Choroid plexus epithelial cell (primary cell): ENCODE measurements around the gene LCT.
"Not testable (repeated sequence)": the region's sequence is repeated elsewhere in the genome, so short reads cannot be mapped to it uniquely, and the experiment has no call there.

Source experiments
- DNase-seq: peaks from one replicate; pipeline ENCODE4 v3.0.0-alpha.2; 2010; ENCODE audit warnings: low read depth
- H3K4me3 ChIP-seq: 2 replicates; pipeline ENCODE4 v1.5.1; 2011; ENCODE audit warnings: low read depth, mild to moderate bottlenecking, control low read depth, low read length, moderate library complexity
- CTCF ChIP-seq: conservative IDR thresholded peaks from 2 replicates; pipeline ENCODE4 v1.5.1; 2011; ENCODE audit warnings: low read depth, mild to moderate bottlenecking, control low read depth, inconsistent platforms, low read length, moderate library complexity

The LCT gene

DNA sequence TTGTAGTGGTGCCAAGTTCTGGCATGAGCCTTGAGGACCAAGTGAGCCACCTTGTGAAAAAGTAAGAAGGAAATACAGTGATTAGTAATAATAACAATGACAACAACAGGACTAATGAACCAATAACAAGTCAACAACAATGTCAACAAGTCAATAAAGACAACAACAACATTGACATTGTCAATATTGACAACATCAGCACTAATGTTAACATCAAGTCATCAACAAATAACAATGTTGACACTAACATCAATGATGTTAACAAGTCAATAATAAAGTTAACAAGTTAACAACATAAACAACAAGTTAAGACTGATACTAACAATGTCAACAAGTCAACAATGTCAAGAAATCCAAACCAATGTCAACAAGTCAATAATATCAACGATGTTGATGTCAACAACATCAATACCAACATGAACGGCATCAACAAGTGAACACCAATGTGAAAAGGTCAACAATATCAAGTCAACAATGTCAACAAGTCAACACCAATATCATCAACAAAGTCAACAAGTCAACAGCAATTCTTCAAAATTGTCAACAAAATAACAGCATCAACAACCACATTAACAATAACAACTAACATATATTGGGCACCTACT, 24.0 kb downstream of the LCT start:
- no peak for TF ChIP-seq CTCF
- no peak overlapping the region for H3K4me3 ChIP-seq
- no peak for DNase-seq

- not testable (repeated sequence) for DNase-seq
Measured at GRCh38 chr2:135807874-135808273, 29.1 kb downstream of the LCT start.

GRCh38 chr2:135803278-135803677, 33.7 kb downstream of the LCT start:
- no peak overlapping the region for H3K4me3 ChIP-seq
- DNase-seq = no peak
- TF ChIP-seq CTCF = no peak

More at GRCh38 chr2:135807874-135808273, 29.1 kb downstream of the LCT start:
- not testable (repeated sequence) for H3K4me3 ChIP-seq

DNA sequence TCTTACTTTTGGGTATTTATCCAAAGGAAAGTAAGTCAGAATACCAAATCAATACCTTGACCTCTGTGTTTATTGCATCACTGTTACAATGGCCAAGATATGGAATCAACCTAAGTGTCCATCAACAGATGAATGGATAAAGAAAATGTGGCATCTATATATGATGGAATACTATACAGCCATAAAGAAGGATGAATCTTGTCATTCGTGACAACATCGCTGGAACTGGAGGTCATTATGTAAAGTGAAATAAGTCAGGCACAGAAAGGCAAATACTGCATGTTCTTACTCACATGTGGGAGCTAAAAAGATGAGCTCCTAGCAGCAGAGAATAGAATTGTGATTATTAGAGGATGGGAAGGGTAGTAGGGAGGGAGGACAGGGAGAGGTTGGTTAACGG, 34.6 kb downstream of the LCT start:
- DNase-seq = no peak
- no peak overlapping the region for H3K4me3 ChIP-seq
- TF ChIP-seq CTCF = no peak

DNA sequence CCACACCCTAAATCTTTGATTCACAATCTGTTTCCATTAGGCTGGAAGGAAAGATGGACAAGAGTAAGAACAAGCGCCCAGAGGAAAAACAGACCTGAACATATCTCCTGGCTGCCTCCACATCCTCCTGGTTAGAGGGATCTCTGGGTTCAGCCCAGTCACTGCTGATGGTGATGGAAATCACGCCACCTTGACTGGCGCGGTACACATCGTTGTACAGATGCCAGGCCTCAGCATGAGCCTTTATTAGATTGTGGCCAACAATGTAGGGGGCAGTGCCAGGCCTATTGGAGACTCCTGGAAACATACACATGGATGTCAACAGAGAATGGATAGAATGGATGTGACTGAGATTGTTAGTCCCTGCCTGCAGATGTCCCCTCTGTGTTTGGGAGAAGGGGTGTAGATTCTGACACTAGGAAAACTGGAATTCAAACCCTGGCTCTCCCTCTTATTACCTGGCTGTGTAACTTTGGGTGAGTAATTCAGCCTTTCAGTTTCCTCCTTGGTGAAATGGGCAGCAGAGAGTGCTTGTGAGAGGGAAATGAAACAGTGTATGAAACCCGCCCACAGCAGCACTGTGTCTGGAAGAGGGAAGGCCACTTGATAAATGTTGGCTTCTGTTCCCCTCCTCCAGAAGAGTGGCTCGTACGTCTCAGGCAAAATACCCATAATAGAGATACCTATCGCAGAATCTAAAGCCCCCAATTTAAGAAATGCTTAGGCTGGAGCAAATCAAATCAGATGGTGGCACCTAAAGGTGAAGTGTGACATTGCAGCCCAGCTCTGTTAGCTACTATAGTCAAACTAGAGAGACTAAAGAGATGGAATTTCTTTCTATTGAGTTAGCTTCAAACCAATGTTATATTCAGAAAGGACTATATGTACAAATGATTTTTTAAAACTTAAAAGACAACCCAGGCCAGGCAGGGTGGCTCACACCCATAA, 36.2 kb downstream of the LCT start:
- TF ChIP-seq CTCF = no peak
- no peak for DNase-seq
- H3K4me3 ChIP-seq = no peak overlapping the region

DNA sequence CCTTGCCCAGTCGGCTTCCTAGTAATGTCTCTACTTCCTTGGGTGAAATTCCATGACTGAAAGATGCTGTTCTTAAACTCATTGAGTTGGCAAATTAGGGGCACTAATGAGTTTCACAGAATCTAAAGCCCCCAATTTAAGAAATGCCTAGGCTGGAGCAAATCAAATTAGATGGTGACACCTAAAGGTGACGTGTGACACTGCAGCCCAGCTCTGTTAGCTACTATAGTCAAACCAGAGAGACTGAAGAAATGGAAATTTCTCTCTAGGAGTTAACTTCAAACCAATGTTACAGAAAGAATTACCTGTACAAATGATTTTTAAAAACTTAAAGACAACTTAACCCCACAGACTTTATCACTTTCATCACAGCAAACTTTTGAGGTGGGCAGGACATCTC, 37.2 kb downstream of the LCT start:
- TF ChIP-seq CTCF = no peak
- no peak overlapping the region for H3K4me3 ChIP-seq
- no peak for DNase-seq

DNA sequence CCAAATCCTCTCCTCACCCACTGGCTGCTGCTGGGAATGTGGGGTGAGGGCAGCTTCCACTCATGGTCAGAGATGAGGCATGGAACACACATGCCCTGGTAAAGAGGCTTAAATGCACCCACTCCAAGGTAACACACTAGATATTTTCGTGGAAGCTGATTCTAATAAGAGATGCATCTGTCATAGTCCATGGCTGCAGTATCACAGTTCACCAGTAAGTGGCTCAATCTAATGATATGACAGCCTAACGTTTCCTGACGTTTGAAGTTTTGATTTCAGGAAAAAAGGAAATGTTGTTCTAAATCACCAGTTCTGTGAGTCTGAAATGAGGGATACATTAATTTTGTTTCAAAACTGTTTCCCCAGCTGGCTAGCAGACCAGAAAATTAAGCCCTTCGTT, 38.2 kb downstream of the LCT start:
- no peak overlapping the region for H3K4me3 ChIP-seq
- TF ChIP-seq CTCF = peak; percentile 54
- DNase-seq = peak; percentile 53
